Inflammatory macrophage treated with lipopolysaccharide for 4 hours (primary cell): ENCODE measurements around the gene TMEFF2.
A peak's percentile ranks its signal among the peaks of the same experiment; 100 is the strongest.

Experiments
- DNase-seq: peaks from one replicate; pipeline ENCODE4 v3.0.0-alpha.2; 2020

The TMEFF2 gene

GRCh38 chr2:191957996-191958860, 236.5 kb downstream of the TMEFF2 start:
- no peak for DNase-seq

GRCh38 chr2:191954451-191954850, 240.3 kb downstream of the TMEFF2 start:
- DNase-seq: peak; percentile 7

- DNase-seq: no peak
Observed at GRCh38 chr2:191952515-191953270, 242.0 kb downstream of the TMEFF2 start.

GRCh38 chr2:191951832-191952231, 242.9 kb downstream of the TMEFF2 start:
- no peak for DNase-seq

GRCh38 chr2:191951376-191951775, 243.4 kb downstream of the TMEFF2 start:
- DNase-seq: peak; percentile 52

- DNase-seq: peak; percentile 40
Observed at GRCh38 chr2:191950132-191950874, 244.4 kb downstream of the TMEFF2 start.

- DNase-seq: no peak
Observed at GRCh38 chr2:191947235-191947634, 247.5 kb downstream of the TMEFF2 start.

GRCh38 chr2:191946471-191947182, 248.1 kb downstream of the TMEFF2 start:
- peak; percentile 56 for DNase-seq

GRCh38 chr2:191945623-191946022, 249.1 kb downstream of the TMEFF2 start:
- no peak for DNase-seq

GRCh38 chr2:191942739-191943103, 252.0 kb downstream of the TMEFF2 start:
- DNase-seq: no peak

GRCh38 chr2:191942090-191942738, 252.5 kb downstream of the TMEFF2 start:
- no peak for DNase-seq

- DNase-seq: no peak
Observed at GRCh38 chr2:191941376-191941929, 253.3 kb downstream of the TMEFF2 start.

- no peak for DNase-seq
Observed at GRCh38 chr2:191938779-191939178, 256.0 kb downstream of the TMEFF2 start.

GRCh38 chr2:191936882-191937405, 257.8 kb downstream of the TMEFF2 start:
- no peak for DNase-seq

- DNase-seq: no peak
Observed at GRCh38 chr2:191935247-191935646, 259.5 kb downstream of the TMEFF2 start.

- peak; percentile 4 for DNase-seq
Observed at GRCh38 chr2:191933307-191934105, 261.2 kb downstream of the TMEFF2 start.

GRCh38 chr2:191932286-191932685, 262.4 kb downstream of the TMEFF2 start:
- DNase-seq: no peak

GRCh38 chr2:191931329-191931728, 263.4 kb downstream of the TMEFF2 start:
- no peak for DNase-seq

GRCh38 chr2:191930205-191930604, 264.5 kb downstream of the TMEFF2 start:
- no peak for DNase-seq

- DNase-seq: no peak
Observed at GRCh38 chr2:191929288-191929687, 265.4 kb downstream of the TMEFF2 start.

- DNase-seq: peak; percentile 12
Observed at GRCh38 chr2:191927991-191928390, 266.7 kb downstream of the TMEFF2 start.
